HG02840 (cell line): ENCODE data around the gene TAF5L.

Experiments used
- ATAC-seq: cut with Tn5 transposase; IDR thresholded peaks from one replicate; pipeline ENCODE4 v1.9.1; 2021; ENCODE audit warnings: mild to moderate bottlenecking, moderate library complexity, moderate number of reproducible peaks; ENCODE audit not compliant: unreplicated experiment, low FRiP score

TAF5L gene

DNA sequence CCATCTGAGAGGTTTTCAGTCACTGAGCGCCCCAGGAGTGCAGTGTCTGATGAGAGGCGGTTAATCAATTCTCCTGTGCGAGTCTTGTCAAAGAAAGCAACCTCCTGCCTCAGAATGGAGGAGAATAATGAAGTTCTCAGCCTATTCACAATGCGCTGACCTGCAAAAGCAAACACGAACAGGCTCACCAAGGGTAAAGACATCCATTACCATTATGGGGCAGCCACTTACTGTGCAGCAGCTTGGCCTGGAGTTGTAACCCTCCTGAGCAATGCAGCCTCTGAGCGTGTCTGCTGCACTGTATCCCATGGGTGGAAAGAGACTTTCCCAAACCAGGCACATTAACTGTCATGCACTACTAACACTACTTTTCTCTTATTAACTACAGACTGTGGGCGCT, 78.4 kb downstream of the TAF5L start:
- ATAC-seq = no peak

DNA sequence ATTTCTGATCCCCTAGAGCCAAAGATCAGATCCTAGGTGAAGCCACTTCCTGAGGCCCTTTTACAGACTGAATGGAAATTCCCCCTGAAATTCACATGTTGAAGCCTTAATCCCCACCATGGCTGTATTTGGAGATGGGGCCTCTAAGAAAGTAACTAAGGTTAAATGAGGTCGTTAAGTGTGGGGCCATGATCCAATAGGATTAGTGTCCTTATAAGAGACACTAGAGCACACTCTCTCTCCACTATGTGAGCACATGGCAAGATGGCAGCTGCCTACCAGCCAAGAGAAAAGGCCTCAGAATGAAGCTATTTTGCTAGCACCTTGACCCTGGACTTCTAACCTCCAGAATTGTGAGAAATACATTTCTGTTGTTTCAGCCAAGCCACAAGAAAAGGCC, 81.3 kb downstream of the TAF5L start:
- no peak for ATAC-seq
